Measurements from ENCODE around the gene BMPR1B.

DNA sequence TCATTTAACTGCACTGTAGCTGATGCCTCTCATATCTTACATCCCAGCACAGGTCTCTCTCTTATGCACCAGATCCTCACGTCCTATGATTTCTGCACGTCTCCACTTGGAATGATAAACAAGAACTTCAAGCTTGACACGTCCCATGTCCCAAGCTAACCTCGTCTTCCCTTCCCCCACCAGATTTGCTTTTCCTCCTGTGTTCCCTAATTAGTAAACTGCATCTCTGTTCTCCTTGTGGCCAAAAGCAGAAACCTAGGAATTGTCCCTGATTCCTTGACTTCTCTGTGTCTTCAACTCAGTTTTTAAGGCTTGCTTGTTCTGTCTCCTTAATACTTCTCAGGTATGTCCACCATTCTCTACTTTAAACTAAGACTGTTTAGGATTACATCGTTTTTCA, 171.9 kb downstream of the BMPR1B start:
- no peak for TF ChIP-seq POLR2A (IDR thresholded peaks at IDR 0.05)
- TF ChIP-seq, protein P1, sequence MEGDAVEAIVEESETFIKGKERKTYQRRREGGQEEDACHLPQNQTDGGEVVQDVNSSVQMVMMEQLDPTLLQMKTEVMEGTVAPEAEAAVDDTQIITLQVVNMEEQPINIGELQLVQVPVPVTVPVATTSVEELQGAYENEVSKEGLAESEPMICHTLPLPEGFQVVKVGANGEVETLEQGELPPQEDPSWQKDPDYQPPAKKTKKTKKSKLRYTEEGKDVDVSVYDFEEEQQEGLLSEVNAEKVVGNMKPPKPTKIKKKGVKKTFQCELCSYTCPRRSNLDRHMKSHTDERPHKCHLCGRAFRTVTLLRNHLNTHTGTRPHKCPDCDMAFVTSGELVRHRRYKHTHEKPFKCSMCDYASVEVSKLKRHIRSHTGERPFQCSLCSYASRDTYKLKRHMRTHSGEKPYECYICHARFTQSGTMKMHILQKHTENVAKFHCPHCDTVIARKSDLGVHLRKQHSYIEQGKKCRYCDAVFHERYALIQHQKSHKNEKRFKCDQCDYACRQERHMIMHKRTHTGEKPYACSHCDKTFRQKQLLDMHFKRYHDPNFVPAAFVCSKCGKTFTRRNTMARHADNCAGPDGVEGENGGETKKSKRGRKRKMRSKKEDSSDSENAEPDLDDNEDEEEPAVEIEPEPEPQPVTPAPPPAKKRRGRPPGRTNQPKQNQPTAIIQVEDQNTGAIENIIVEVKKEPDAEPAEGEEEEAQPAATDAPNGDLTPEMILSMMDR (IDR thresholded peaks at IDR 0.05): no peak
